Endothelial cell of umbilical vein (primary cell): Measurements from ENCODE around the gene RPS21. TPM values are rescaled to one million over a fixed set of nuclear protein-coding genes. Genes with fewer than 3 reads are reported as not detected.

ENCODE experiments used
- BruUV-seq: library from RNA; stranded (reverse); fragments of 400-500 nt; replicated peaks from 2 replicates; lab custom pipeline; 2021; lab: Mats Ljungman, UMichigan
- CTCF ChIA-PET: fragments of 300-600, 350-600 bp; sonication (Branson Sonifier 250); formaldehyde crosslinking; loops from one replicate; lab custom pipeline; 2021; ENCODE audit warnings: antibody characterized with exemption, inconsistent platforms; lab: Charles Lee
- POLR2A ChIA-PET: fragments of 300-600, 350-600 bp; sonication (Branson Sonifier 250); formaldehyde crosslinking; loops from one replicate; lab custom pipeline; 2021; ENCODE audit warnings: antibody characterized with exemption, inconsistent platforms; lab: Charles Lee
- DNase-seq: peaks from one replicate; pipeline ENCODE4 v3.0.0-alpha.2; 2011; ENCODE audit warnings: low read depth, low spot score
- FAIRE-seq: peaks from 2 replicates; lab custom pipeline; 2011; peaks lifted over from hg19 to GRCh38; lab: Jason Lieb, UNC
- H2AFZ ChIP-seq: 2 replicates; pipeline ENCODE4 v1.6.0; 2012; ENCODE audit warnings: low read depth, low read length, control low read depth, inconsistent platforms
- H3K27ac ChIP-seq: 2 replicates; pipeline ENCODE4 v1.5.1; 2011; ENCODE audit warnings: low read depth, mild to moderate bottlenecking, control low read depth, low read length, moderate library complexity; ENCODE audit not compliant: insufficient read depth
- H3K27me3 ChIP-seq, 2 experiments: 2 replicates each; pipeline versions ENCODE4 v1.6.0 to v1.6.1; 2011; ENCODE audit warnings: low read length in 2 of 2, mixed read lengths in 1 of 2; ENCODE audit not compliant: control insufficient read depth in 2 of 2, insufficient read depth in 2 of 2
- H3K36me3 ChIP-seq, 2 experiments: 2 replicates in 1 of 2; 3 replicates in 1 of 2; pipeline ENCODE4 v1.5.1; 2011; ENCODE audit warnings: low read length in 2 of 2, mild to moderate bottlenecking in 1 of 2, moderate library complexity in 1 of 2; ENCODE audit not compliant: control insufficient read depth in 2 of 2, insufficient read depth in 2 of 2; ENCODE audit errors: extremely low read depth in 1 of 2
- H3K4me1 ChIP-seq: 3 replicates; pipeline ENCODE4 v1.5.1; 2011; ENCODE audit warnings: mild to moderate bottlenecking, low read length; ENCODE audit not compliant: control insufficient read depth, insufficient read depth; ENCODE audit errors: extremely low read depth
- H3K4me2 ChIP-seq: 2 replicates; pipeline ENCODE4 v1.6.1; 2011; ENCODE audit warnings: low read length, control low read depth, mixed read lengths; ENCODE audit not compliant: insufficient read depth
- H3K4me3 ChIP-seq, 3 experiments: fragments of 200-600 bp in 1 of 3; sonication (generic), shearing (Covaris generic) in 1 of 3; replicated peaks in 1 of 3; 2 replicates each; pipeline ENCODE4 v1.5.1; 2011 to 2016; ENCODE audit warnings: control low read depth in 3 of 3, low read length in 3 of 3, mild to moderate bottlenecking in 2 of 3, inconsistent platforms in 1 of 3, low read depth in 1 of 3, moderate library complexity in 1 of 3; ENCODE audit not compliant: insufficient read depth in 1 of 3
- H3K79me2 ChIP-seq: 2 replicates; pipeline ENCODE4 v1.6.0; 2012; ENCODE audit warnings: low read length, inconsistent platforms; ENCODE audit not compliant: control insufficient read depth, insufficient read depth
- H3K9ac ChIP-seq: replicated peaks from 2 replicates; pipeline ENCODE3; 2011; ENCODE audit warnings: low read length, control low read depth; ENCODE audit not compliant: insufficient read depth; ENCODE audit errors: extremely low read depth
- H3K9me1 ChIP-seq: replicated peaks from 3 replicates; pipeline ENCODE4 v1.6.0; 2011; ENCODE audit warnings: mild to moderate bottlenecking, low read length; ENCODE audit not compliant: control insufficient read depth, insufficient read depth; ENCODE audit errors: extremely low read depth
- H3K9me3 ChIP-seq: replicated peaks from 2 replicates; pipeline ENCODE4 v1.5.1; 2012; ENCODE audit warnings: low read length, inconsistent platforms; ENCODE audit not compliant: control insufficient read depth, insufficient read depth
- H4K20me1 ChIP-seq: replicated peaks from 2 replicates; pipeline ENCODE3; 2011; ENCODE audit warnings: mild to moderate bottlenecking, low read length; ENCODE audit not compliant: control insufficient read depth, insufficient read depth; ENCODE audit errors: extremely low read depth
- CTCF ChIP-seq, 2 donors: IDR thresholded peaks; 1 replicate in 1 of 2; 2 replicates in 1 of 2; pipeline ENCODE4 v1.5.1; 2011; ENCODE audit warnings: low read length in 2 of 2, mild to moderate bottlenecking in 2 of 2, moderate library complexity in 2 of 2, control low read depth in 1 of 2, inconsistent platforms in 1 of 2, low read depth in 1 of 2; ENCODE audit not compliant: insufficient read depth in 1 of 2; ENCODE audit errors: extremely low read depth in 1 of 2
- JUN ChIP-seq: IDR thresholded peaks from 2 replicates; pipeline ENCODE4 v1.6.1; 2011; ENCODE audit warnings: borderline replicate concordance, low read depth; ENCODE audit not compliant: insufficient read length, insufficient read depth
- MYC ChIP-seq: IDR thresholded peaks from one replicate; pipeline ENCODE4 v1.6.1; 2011; ENCODE audit warnings: mild to moderate bottlenecking, low read depth, low read length
- POLR2AphosphoS5 ChIP-seq: IDR thresholded peaks from 2 replicates; pipeline ENCODE4 v1.6.1; 2012; ENCODE audit warnings: low read depth, mild to moderate bottlenecking, control low read depth, low read length, moderate library complexity; ENCODE audit not compliant: insufficient read depth
- dilution Hi-C: fragments of 300-500 bp; cut with MboI; formaldehyde crosslinking; loops from one replicate; pipeline ENCODE4 v1.15.0; 2019; ENCODE audit warnings: low sequenced_read_pairs; ENCODE audit not compliant: extremely low pct_ligation_motif_present
- intact Hi-C: fragments of 100-400 bp; cut with micrococcal nuclease; formaldehyde crosslinking; loops from one replicate; pipeline ENCODE4 v1.10.0; 2022
- polyA plus RNA-seq, 4 experiments: library from polyadenylated mRNA; depleted of rRNA in 3 of 4; stranded (reverse) in 3 of 4; unstranded in 1 of 4; fragments of >200 nt; gene quantifications; 2 replicates each; pipeline versions ENCODE4 v1.2.1 to v1.2.3, GENCODE V29; 2011 to 2012; ENCODE audit warnings: missing spikeins in 1 of 4
- total RNA-seq: library from RNA; stranded (reverse); gene quantifications from 2 replicates; pipeline ENCODE4 v1.2.3, GENCODE V29; 2021
- TF ChIP-seq, protein P1 (sequence below): IDR thresholded peaks from 2 replicates; pipeline ENCODE4 v1.6.1; 2011; ENCODE audit not compliant: insufficient read depth, insufficient read length

The RPS21 gene
- total and polyA plus RNA-seq, 2 donors (not counting 3 experiments of a cell fraction or from before 2014, with no cell fraction given): 1,644 to 7,710 TPM

DNA sequence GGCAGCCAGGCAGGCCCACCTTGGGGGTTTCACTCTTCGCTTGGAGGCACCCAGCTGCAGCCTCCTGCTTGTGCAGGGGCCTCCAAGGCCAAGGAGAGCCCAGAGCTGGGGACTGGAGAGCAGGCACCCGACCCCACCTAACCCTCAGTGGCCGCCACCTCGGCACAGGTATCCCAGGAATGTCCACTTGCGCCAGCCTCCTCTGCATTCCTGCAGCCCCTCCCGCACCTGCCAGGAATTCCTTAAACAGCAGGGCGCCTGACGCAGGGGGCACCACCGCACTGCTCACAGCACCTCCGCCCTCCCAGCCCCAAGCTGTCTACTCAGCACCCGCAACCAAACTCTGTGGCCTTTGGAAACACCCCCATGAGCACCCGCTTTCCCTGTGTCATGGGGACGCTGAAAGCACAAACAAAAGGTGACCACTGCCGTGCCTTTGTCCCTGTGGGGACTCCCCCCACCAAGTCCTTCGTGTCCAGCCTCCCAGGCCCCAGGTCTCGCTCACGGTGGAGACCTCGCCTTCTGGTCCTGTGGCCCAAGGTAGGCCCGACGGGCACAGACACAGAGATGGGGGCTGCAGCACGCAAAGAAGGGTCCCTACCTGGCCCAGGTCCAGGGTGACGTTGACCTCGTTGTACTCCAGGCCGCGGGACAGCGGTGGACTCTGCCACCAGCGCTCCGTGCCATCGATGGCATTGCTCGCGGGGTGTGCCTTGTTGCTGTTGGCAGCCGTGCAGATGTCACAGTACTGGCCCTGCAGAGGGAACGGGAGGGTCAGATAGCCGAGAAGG, 24.9 kb upstream of the RPS21 start:
- CTCF ChIA-PET: interaction anchor here (1.2 to 9.9 kb wide), 2 partner anchors 17 to 20 kb away, joined by 5 to 179 read pairs; no protein-coding TSS in a partner anchor
- no peaks in the 10 kb centered on the region for H3K9me3 ChIP-seq
- dilution Hi-C loops: no loop called here
- no peaks in the 10 kb centered on the region for H3K36me3 ChIP-seq
- H3K4me2 ChIP-seq: no peak overlapping the region
- no TSS peak for BruUV-seq
- DNase-seq (no peak), FAIRE-seq (no peak)
- TF ChIP-seq, protein P1, sequence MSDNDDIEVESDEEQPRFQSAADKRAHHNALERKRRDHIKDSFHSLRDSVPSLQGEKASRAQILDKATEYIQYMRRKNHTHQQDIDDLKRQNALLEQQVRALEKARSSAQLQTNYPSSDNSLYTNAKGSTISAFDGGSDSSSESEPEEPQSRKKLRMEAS: no peak
- no peak for TF ChIP-seq JUN
- TF ChIP-seq POLR2AphosphoS5: no peak
- no peak for TF ChIP-seq MYC
- TF ChIP-seq CTCF (IDR thresholded peaks at IDR 0.05; ENCODE audit: extremely low read depth in 1 of 2, insufficient read depth in 1 of 2, low read depth in 1 of 2, low read length in 2 of 2): no peak
- H3K9ac ChIP-seq: no peak overlapping the region
- no peaks in the 10 kb centered on the region for H4K20me1 ChIP-seq
- H2AFZ ChIP-seq: no peak overlapping the region
- H3K9me1 ChIP-seq: no peaks in the 10 kb centered on the region
- H3K4me3 ChIP-seq: no peak overlapping the region
- H3K4me1 ChIP-seq: peaks cover 64% of the 10 kb centered on the region
- no peaks in the 10 kb centered on the region for H3K27me3 ChIP-seq
- POLR2A ChIA-PET: no interaction called here
- H3K79me2 ChIP-seq: peaks cover 69% of the 10 kb centered on the region
- no peak overlapping the region for H3K27ac ChIP-seq
- intact Hi-C loops: no loop called here
